HepG2 (cell line): Measurements from ENCODE around the gene ALG14.

Experiments used
- CBX2 ChIP-seq, 2 experiments: fragments of 200-600 bp in 1 of 2; sonication (generic); formaldehyde crosslinking in 1 of 2; IDR thresholded peaks; 2 replicates each; pipeline versions ENCODE4 v1.7.0 to v1.8.1; 2018 to 2022; ENCODE audit warnings: low read depth in 2 of 2, low read length in 1 of 2, mild to moderate bottlenecking in 1 of 2, missing genetic modification reagents in 1 of 2
- CHD4 ChIP-seq: fragments of 200-600 bp; sonication (generic); IDR thresholded peaks from 2 replicates; pipeline ENCODE4 v1.7.0; 2017; ENCODE audit warnings: mild to moderate bottlenecking, low read length, borderline replicate concordance
- ERF ChIP-seq: IDR thresholded peaks from 2 replicates; pipeline ENCODE4 v1.6.1; 2018; ENCODE audit warnings: missing biosample characterization, missing genetic modification reagents
- ETV6 ChIP-seq: sonication (generic); formaldehyde crosslinking; conservative IDR thresholded peaks from 2 replicates; pipeline ENCODE4 v1.4.0; 2020; ENCODE audit warnings: missing genetic modification reagents
- NFYB ChIP-seq: sonication (generic); formaldehyde crosslinking; IDR thresholded peaks from 2 replicates; pipeline ENCODE4 v1.4.0; 2020; ENCODE audit warnings: missing genetic modification reagents
- THAP9 ChIP-seq: sonication (generic); formaldehyde crosslinking; IDR thresholded peaks from 2 replicates; pipeline ENCODE4; 2020; ENCODE audit warnings: missing genetic modification reagents, mild to moderate bottlenecking, borderline replicate concordance
- ZNF367 ChIP-seq: sonication (generic); formaldehyde crosslinking; IDR thresholded peaks from 2 replicates; pipeline ENCODE4 v1.4.0; 2020; ENCODE audit warnings: missing genetic modification reagents, borderline replicate concordance

GRCh38 chr1:95069710-95070093 is 3.0 kb downstream of the ALG14 start:
- TF ChIP-seq CBX2 (IDR thresholded peaks at IDR 0.05; ENCODE audit: low read depth, low read length) (no peak), CBX2 (CRISPR knock-in tag; IDR thresholded peaks at IDR 0.05; ENCODE audit: low read depth) (no peak), ZNF367 (no peak), NFYB (no peak), THAP9 (no peak), CHD4 (no peak), ERF (no peak), ETV6 (CRISPR knock-in tag) (no peak)
